Activated gamma-delta T cell (primary cell): ENCODE results near the gene COBL.

ENCODE experiments used
- DNase-seq: peaks from one replicate; lab custom pipeline; 2025; lab: John Stamatoyannopoulos, UW

The COBL gene

GRCh38 chr7:51327287-51327717 lies 10.7 kb upstream of the COBL start:
- DNase-seq, result no peak

- no peak for DNase-seq
These were observed 10.2 kb upstream of the COBL start for GRCh38 chr7:51326656-51327286.

GRCh38 chr7:51325908-51326307 lies 9.3 kb upstream of the COBL start:
- no peak for DNase-seq

- no peak for DNase-seq
These were observed 8.7 kb upstream of the COBL start for GRCh38 chr7:51325261-51325676.

- no peak for DNase-seq
These were observed 7.7 kb upstream of the COBL start for GRCh38 chr7:51324206-51324898.

- DNase-seq, result no peak
These were observed 5.4 kb upstream of the COBL start for GRCh38 chr7:51321961-51322515.

DNA sequence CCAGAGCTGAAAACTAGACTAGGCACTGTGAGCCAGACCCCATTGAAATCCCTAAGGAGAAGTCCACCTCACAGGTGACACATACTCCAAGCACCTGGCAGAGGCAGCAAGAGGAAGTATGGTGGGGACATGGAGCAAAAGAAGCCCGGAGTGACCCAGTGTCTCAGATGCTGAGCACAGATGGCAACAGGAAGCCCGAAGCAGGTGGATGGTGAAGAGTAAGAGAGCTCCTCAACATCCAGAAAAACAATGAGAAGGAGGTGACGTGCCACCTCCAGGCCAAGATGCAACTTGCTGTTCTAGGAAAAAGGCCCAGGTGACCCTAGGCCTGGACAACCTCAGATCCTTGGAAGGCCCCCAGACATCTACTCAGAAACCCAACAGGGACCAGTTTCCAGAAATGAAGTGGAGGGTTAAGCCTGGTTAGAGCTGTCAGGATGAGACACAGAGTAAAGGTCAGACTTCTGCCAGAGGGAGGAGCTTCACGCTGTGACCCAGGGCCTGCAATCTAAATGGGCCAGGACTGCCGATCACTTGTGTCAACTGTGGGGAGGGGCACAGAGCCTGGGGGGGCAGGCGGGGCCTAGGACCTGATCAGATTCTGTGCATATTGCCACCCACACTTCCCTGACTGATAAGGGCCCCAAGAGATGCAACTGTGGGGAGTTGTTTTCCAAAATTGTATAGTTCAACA lies 2.4 kb upstream of the COBL start:
- DNase-seq, result no peak

- DNase-seq, result no peak
These were observed 1.4 kb upstream of the COBL start for GRCh38 chr7:51318001-51318400.

DNA sequence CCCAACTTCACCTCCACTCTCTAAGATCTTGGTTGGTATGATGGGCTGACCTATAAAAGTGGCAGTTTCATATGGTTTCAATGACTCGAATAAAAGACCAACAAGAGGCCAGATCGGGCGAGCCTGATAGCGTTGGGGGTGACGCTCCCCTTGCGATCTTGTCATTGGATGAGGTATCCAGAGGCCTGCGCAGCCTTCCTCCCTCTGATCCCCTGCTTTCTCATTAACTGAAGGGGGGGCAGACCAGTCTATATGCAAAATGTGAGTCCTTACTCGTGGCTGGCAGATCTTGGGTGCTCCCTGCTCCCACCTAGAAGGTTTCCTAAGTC lies 937 bp upstream of the COBL start:
- no peak for DNase-seq

DNA sequence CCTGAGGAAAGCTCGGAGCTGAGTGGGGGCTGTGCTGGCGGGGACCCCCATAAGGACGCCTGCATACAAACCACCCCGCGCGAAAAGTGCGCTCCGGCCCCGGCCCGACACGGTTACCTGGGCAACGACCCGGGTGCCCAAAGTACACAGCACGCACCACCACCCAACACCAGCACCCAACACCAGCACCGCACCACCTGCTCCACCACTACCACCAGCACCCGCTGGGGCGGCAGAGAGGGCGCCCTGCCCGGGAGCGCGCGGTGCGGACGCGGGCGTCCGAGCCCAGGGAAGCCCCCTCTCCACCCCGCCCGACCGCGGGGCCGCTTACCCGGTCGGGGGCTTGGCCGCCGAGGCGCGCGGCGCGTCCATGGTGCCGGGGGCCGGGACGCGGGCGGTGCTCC lies 345 bp downstream of the COBL start:
- no peak for DNase-seq

DNA sequence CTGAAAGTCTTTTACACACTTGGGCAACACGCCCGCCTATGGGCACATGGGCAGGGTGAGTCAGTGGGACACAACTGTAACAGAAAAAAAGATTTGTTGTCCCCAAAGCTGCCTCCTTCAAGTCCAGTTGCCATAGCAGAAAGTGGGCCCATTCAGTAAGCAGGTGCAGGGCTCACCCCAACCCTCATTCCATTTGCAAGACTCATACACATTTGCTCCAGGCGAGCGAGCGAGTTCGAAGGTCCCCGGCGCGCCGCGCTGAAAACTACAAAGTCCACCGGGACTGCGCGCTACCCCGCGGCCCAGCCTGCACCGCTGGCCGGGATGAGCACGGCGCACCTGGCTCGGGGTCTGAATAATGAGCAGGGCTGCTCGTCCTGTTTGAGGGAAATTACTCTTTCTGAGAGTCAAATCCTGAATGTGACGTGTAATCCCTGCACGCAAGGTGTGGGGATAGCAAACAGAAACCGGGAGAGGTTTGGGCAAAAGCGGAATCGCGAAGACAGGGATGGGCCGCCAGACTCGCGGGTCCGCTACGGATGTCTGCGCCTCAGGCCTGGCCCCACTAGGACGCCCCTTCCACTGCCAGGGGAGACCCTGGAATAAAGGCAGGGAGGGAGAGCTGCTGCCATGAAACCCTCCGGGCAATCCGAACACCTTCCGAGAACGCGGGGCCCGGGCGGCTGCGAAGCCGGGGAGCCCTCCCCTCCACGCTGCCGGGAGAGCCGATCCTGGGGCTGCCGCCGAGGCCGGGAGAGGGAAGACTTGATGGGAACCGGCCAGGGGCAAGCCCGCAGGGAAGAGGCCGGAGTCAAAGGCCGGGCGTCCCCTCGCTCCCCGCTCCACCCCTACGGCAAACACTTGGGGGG lies 982 bp downstream of the COBL start:
- DNase-seq, result no peak

DNA sequence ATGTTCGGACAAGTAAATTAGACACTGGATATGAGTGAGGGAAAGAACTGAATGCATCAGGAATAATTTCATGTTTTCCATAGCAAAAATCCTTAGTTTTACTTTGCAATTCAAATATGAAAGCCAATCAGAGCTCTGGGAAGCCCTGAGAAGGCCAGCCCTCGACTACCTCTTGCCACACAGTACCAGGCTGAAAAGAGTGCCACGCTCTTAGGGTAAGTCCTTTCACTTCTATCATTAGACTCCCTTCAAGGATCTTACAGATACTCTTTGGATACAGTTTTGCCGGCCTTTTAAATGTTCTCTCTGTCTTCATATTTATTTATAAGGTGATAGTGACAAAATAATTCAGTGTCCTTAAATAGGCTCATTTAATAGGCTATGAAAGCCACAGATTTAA lies 1.9 kb downstream of the COBL start:
- no peak for DNase-seq

GRCh38 chr7:51313738-51314425 lies 2.7 kb downstream of the COBL start:
- no peak for DNase-seq

GRCh38 chr7:51312951-51313737 lies 3.5 kb downstream of the COBL start:
- no peak for DNase-seq

DNA sequence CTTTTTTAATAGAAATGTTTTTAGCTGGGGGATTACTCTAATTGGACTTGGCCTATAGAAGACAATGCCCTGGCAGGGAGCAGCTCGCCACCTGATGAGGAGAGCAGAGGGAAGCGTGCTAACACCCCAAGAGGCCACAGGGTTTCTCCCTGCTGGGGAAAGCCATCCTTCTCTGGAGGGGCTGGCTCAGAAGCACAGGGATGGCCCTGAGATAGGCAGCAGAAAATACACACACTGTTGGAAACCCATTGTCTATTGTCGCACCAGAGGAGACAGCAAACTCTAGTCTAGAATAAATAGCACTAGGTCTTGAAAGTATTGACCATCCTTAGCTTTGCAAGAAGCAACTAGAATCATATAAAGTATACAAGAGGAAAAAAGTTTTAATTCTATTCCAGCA lies 5.4 kb downstream of the COBL start:
- DNase-seq, result no peak

- no peak for DNase-seq
These were observed 6.5 kb downstream of the COBL start for GRCh38 chr7:51310131-51310583.

- no peak for DNase-seq
These were observed 7.1 kb downstream of the COBL start for GRCh38 chr7:51309361-51310130.

DNA sequence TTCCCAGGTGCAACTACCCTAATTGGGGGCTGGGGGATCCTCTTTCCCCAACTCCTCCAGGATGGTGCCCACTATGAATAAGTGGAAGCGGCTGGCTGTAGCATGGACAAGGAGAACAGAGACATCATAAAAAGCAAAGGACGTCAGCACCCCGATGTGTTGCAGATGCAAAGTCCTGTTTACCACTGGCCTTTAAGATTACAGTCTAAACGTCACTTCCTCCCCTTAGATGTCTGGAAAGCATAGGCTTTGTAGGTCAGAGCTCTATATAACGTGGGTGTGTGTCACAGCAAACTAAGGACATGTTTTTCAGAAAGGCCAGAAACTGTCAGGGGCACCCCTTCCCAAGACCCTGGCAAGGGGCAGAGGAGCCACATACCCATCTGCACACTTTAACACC lies 7.9 kb downstream of the COBL start:
- DNase-seq, result no peak

DNA sequence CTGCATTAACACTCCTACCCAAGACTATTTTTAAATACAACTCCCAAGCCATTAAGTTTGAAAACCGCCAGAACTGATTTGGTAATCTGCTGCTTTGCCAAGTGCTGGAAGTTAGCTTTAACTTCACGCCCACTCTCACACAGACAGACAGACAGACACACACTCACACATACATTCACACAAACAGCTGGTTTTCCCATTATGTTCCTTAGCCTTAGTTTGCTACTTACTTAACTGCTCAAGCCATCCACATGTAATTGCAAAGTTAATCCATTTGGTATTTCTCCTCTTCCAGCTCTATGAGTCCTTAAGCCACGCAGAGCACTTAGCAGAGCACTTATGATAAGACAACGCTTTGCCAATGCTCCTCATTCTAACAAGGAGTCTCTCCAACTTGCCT lies 8.3 kb downstream of the COBL start:
- DNase-seq, result no peak
